Measurements from ENCODE around the gene SCO2. TPM values are rescaled to one million over a fixed set of nuclear protein-coding genes. Genes with fewer than 3 reads are reported as not detected.
A peak's percentile ranks its signal among the peaks of the same experiment; 100 is the strongest.

The SCO2 gene
- total RNA-seq, 1 experiment from 2014 or later: 2.4 TPM

DNA sequence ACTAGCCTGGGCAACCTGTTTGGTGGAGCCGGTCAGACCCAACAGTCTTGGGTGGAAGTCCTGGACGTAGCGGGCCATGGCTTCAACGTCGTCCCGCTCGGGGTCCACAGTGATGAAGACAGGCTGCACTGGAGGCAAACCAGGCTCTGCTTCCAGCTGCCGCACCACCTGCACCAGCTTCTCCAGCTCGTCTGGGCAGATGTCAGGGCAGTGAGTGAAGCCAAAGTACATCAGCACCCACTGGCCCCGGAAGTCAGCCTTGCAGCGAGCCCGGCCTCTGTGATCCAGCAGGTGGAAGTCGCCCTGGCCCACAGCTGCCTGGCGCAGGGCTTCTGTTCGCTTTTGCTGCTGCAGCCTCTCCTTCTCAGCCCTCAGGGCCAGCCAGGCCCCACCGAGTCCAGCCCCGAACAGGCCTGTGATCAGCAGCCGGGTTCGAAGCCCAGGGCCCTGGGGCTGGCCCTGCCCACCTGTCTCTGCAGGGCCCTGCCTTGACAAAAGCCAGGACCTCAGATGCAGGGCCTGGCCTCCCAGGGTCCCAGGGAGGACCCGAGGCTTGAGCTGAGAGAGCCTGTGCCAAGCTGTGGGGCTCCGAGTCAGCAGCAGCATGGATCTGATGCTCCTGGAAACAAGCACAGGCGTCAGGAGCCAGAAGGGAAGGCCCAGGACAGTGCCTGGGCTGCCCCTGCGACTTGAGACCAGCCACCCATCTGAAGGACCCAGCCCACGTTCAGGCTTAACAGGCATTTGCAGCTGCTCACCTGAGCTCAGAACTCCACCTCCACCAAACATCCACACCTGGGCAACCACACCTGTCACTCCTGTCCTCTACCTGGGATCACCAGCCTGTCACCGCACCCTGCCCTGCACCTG lies 1.4 kb downstream of the SCO2 start:
- Mint-ChIP-seq H3K36me3 (ENCODE audit: insufficient read depth, unreplicated experiment) (peaks cover 60% of the 10 kb centered on the region), H3K4me1 (ENCODE audit: insufficient read depth, unreplicated experiment) (peaks cover 20% of the 10 kb centered on the region), H3K27ac (ENCODE audit: low read depth, unreplicated experiment) (peak overlapping the region; percentile 88), H3K4me3 (ENCODE audit: unreplicated experiment) (peak overlapping the region; percentile 85), H3K9me3 (ENCODE audit: unreplicated experiment) (no peaks in the 10 kb centered on the region), H3K27me3 (ENCODE audit: insufficient read depth, unreplicated experiment) (no peaks in the 10 kb centered on the region)
- no peak for DNase-seq (ENCODE audit: unreplicated experiment)
- CTCF ChIA-PET: interaction anchor here (0.7 to 2.6 kb wide), 5 partner anchors 10 to 96 kb away, joined by 4 to 17 read pairs (median 5); partner anchors contain the start of gene SYCE3
- POLR2A ChIA-PET: interaction anchor here (0.6 to 7.1 kb wide), 15 partner anchors 9 to 280 kb away, joined by 3 to 170 read pairs (median 13); partner anchors contain the start of genes CHKB, KLHDC7B, LMF2 and NCAPH2
- intact Hi-C loops (cut with micrococcal nuclease): no loop called here
- TF ChIP-seq, protein P1, sequence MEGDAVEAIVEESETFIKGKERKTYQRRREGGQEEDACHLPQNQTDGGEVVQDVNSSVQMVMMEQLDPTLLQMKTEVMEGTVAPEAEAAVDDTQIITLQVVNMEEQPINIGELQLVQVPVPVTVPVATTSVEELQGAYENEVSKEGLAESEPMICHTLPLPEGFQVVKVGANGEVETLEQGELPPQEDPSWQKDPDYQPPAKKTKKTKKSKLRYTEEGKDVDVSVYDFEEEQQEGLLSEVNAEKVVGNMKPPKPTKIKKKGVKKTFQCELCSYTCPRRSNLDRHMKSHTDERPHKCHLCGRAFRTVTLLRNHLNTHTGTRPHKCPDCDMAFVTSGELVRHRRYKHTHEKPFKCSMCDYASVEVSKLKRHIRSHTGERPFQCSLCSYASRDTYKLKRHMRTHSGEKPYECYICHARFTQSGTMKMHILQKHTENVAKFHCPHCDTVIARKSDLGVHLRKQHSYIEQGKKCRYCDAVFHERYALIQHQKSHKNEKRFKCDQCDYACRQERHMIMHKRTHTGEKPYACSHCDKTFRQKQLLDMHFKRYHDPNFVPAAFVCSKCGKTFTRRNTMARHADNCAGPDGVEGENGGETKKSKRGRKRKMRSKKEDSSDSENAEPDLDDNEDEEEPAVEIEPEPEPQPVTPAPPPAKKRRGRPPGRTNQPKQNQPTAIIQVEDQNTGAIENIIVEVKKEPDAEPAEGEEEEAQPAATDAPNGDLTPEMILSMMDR (IDR thresholded peaks at IDR 0.05; ENCODE audit: unreplicated experiment): no peak
- BruUV-seq (replicated peaks): no TSS peak

DNA sequence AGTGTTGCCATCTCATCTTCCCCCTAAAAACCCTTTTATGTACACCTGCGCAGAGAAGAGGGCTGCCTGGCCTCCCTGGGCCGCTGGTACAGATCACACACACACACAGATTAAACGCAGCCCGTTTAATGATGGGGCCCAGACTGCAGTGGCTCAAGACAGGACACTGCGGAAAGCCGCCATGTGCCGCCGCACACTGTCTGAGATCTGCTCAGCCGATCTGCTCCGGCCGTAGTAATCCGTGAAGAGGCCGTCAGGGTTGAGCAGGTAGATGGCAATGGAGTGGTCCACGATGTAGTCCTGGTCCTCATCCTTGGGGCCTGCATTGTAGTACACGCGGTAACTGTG lies 2.0 kb downstream of the SCO2 start:
- ChIA-PET POLR2A (interaction anchor here (3.3 to 7.1 kb wide), 2 partner anchors 14 to 16 kb away, joined by 113 to 170 read pairs; partner anchors contain the start of genes LMF2 and NCAPH2), CTCF (interaction anchor here (0.7 to 1.0 kb wide), 2 partner anchors 14 to 98 kb away, joined by 3 to 4 read pairs; no protein-coding TSS in a partner anchor)
- H3K27ac Mint-ChIP-seq (ENCODE audit: low read depth, unreplicated experiment): no peak overlapping the region
- H3K9me3 Mint-ChIP-seq (ENCODE audit: unreplicated experiment): no peaks in the 10 kb centered on the region
- BruUV-seq (replicated peaks): no TSS peak
- DNase-seq (ENCODE audit: unreplicated experiment): no peak
- peaks cover 60% of the 10 kb centered on the region for H3K36me3 Mint-ChIP-seq (ENCODE audit: insufficient read depth, unreplicated experiment)
- TF ChIP-seq, protein P1 (IDR thresholded peaks at IDR 0.05; ENCODE audit: unreplicated experiment): no peak
- H3K27me3 Mint-ChIP-seq (ENCODE audit: insufficient read depth, unreplicated experiment): no peaks in the 10 kb centered on the region
- H3K4me1 Mint-ChIP-seq (ENCODE audit: insufficient read depth, unreplicated experiment): peaks cover 16% of the 10 kb centered on the region
- H3K4me3 Mint-ChIP-seq (ENCODE audit: unreplicated experiment): no peak overlapping the region
- intact Hi-C loops (cut with micrococcal nuclease): no loop called here

DNA sequence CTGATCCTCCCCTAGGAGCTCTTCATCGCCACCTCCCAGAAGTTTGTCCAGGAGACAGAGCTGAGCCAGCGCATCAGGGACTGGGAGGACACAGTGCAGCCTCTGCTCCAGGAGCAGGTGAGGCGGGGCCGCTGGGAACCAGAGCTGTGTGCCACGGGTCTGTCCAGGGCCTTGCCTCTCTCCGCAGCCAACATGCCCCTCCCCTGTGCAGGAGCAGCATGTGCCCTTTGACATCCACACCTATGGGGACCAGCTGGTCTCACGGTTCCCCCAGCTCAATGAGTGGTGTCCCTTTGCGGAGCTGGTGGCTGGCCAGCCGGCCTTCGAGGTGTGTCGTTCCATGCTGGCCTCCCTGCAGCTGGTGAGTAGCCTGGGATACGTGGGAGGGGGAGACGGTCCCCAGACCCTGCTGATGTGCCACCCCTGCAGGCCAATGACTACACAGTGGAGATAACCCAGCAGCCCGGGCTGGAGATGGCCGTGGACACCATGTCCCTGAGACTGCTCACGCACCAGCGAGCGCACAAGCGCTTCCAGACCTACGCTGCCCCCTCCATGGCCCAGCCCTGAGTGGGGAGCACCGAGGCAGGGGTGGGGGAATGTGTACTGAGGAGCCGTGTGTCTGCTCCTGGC lies 2.5 kb downstream of the SCO2 start:
- ChIA-PET CTCF (interaction anchor here (0.7 to 1.4 kb wide), 3 partner anchors 14 to 98 kb away, joined by 3 to 8 read pairs (median 4); partner anchors contain the start of gene SYCE3), POLR2A (interaction anchor here (0.6 to 1.1 kb wide), 3 partner anchors 14 to 41 kb away, joined by 3 to 4 read pairs (median 3); partner anchors contain the start of genes LMF2 and NCAPH2)
- Mint-ChIP-seq H3K4me1 (ENCODE audit: insufficient read depth, unreplicated experiment) (peaks cover 14% of the 10 kb centered on the region), H3K4me3 (ENCODE audit: unreplicated experiment) (no peak overlapping the region), H3K36me3 (ENCODE audit: insufficient read depth, unreplicated experiment) (peaks cover 60% of the 10 kb centered on the region), H3K27ac (ENCODE audit: low read depth, unreplicated experiment) (no peak overlapping the region), H3K27me3 (ENCODE audit: insufficient read depth, unreplicated experiment) (no peaks in the 10 kb centered on the region), H3K9me3 (ENCODE audit: unreplicated experiment) (no peaks in the 10 kb centered on the region)
- TF ChIP-seq, protein P1 (IDR thresholded peaks at IDR 0.05; ENCODE audit: unreplicated experiment): no peak
- BruUV-seq (replicated peaks): no TSS peak
- intact Hi-C loops (cut with micrococcal nuclease): no loop called here
- DNase-seq (ENCODE audit: unreplicated experiment): no peak

Data from MCF 10A (cell line).